OCI-LY1 (cell line): ENCODE data around the gene COA4.

Experiments used
- H2AFZ ChIP-seq: fragments of 200-600 bp; sonication (generic), shearing (Covaris generic); 2 replicates; pipeline ENCODE4 v1.6.0; 2014; ENCODE audit warnings: antibody characterized with exemption, mild to moderate bottlenecking, low read length
- H3F3A ChIP-seq: fragments of 200-600 bp; sonication (generic), shearing (Covaris generic); 2 replicates; pipeline ENCODE4 v1.6.0; 2014; ENCODE audit warnings: mild to moderate bottlenecking, antibody characterized with exemption, low read length, moderate library complexity; ENCODE audit not compliant: insufficient read depth
- H3K27ac ChIP-seq: fragments of 200-600 bp; sonication (generic); 2 replicates; pipeline ENCODE4 v1.5.1; 2014; ENCODE audit warnings: low read length, mixed run types, mild to moderate bottlenecking, low read depth; ENCODE audit not compliant: poor library complexity, severe bottlenecking
- H3K27me3 ChIP-seq: fragments of 200-600 bp; sonication (generic); 2 replicates; pipeline ENCODE4 v1.6.0; 2014; ENCODE audit warnings: antibody characterized with exemption, mild to moderate bottlenecking, low read length, moderate library complexity; ENCODE audit not compliant: insufficient read depth
- H3K36me3 ChIP-seq: fragments of 200-600 bp; sonication (generic); 2 replicates; pipeline ENCODE4 v1.6.1; 2014; ENCODE audit warnings: mild to moderate bottlenecking, antibody characterized with exemption, low read length, moderate library complexity, mixed read lengths; ENCODE audit not compliant: insufficient read depth
- H3K4me1 ChIP-seq: fragments of 200-600 bp; sonication (generic); 2 replicates; pipeline ENCODE4 v1.5.1; 2014; ENCODE audit warnings: mild to moderate bottlenecking, low read length, moderate library complexity; ENCODE audit not compliant: insufficient read depth, severe bottlenecking
- H3K4me2 ChIP-seq: fragments of 200-600 bp; sonication (generic), shearing (Covaris generic); 2 replicates; pipeline ENCODE4 v1.6.1; 2014; ENCODE audit warnings: low read length
- H3K4me3 ChIP-seq: fragments of 200-600 bp; sonication (generic); 2 replicates; pipeline ENCODE4 v1.5.1; 2014; ENCODE audit warnings: low read length, low read depth, mild to moderate bottlenecking, mixed read lengths; ENCODE audit not compliant: poor library complexity, severe bottlenecking
- H3K79me2 ChIP-seq: fragments of 200-600 bp; shearing (Covaris generic); 2 replicates; pipeline ENCODE4 v1.6.1; 2016; ENCODE audit warnings: mixed run types, low read length, mixed read lengths; ENCODE audit not compliant: insufficient read depth
- H3K9ac ChIP-seq: fragments of 200-600 bp; sonication (generic), shearing (Covaris generic); 2 replicates; pipeline ENCODE4 v1.6.1; 2014; ENCODE audit warnings: mild to moderate bottlenecking, low read length, mixed read lengths
- H3K9me2 ChIP-seq: fragments of 200-600 bp; sonication (generic), shearing (Covaris generic); 2 replicates; pipeline ENCODE4 v1.6.1; 2014; ENCODE audit warnings: low read depth, mild to moderate bottlenecking, low read length, mixed read lengths
- H3K9me3 ChIP-seq: fragments of 200-600 bp; shearing (Covaris generic); 2 replicates; pipeline ENCODE4 v1.6.1; 2014; ENCODE audit warnings: low read length, mixed read lengths
- H4K20me1 ChIP-seq: fragments of 200-600 bp; sonication (generic), shearing (Covaris generic); 2 replicates; pipeline ENCODE4 v1.6.0; 2016; ENCODE audit warnings: mild to moderate bottlenecking, low read length; ENCODE audit not compliant: insufficient read depth
- CTCF ChIP-seq: fragments of 200-600 bp; sonication (generic), shearing (Covaris generic); IDR thresholded peaks from 2 replicates; pipeline ENCODE4 v1.5.1; 2017; ENCODE audit warnings: mild to moderate bottlenecking, antibody characterized with exemption, low read length, moderate library complexity, mixed read lengths
- EZH2 ChIP-seq: fragments of 200-600 bp; sonication (generic), shearing (Covaris generic); IDR thresholded peaks from 2 replicates; pipeline ENCODE4 v1.8.0; 2017; ENCODE audit warnings: borderline replicate concordance, mixed run types, mild to moderate bottlenecking, antibody characterized with exemption, low read length, moderate library complexity, mixed read lengths

Gene COA4

GRCh38 chr11:73914284-73914683 is 37.6 kb upstream of the COA4 start:
- Histone ChIP-seq H3K36me3 (peaks cover 22% of the 10 kb centered on the region), H3K4me1 (no peaks in the 10 kb centered on the region), H3K9me2 (no peaks in the 10 kb centered on the region), H3K4me2 (no peak overlapping the region), H3K79me2 (no peaks in the 10 kb centered on the region), H3K27ac (no peak overlapping the region), H3K9ac (no peak overlapping the region), H3F3A (no peaks in the 10 kb centered on the region), H2AFZ (no peak overlapping the region), H4K20me1 (no peaks in the 10 kb centered on the region), H3K27me3 (no peaks in the 10 kb centered on the region), H3K4me3 (no peak overlapping the region), H3K9me3 (no peaks in the 10 kb centered on the region)
- TF ChIP-seq CTCF (no peak), EZH2 (no peak)

DNA sequence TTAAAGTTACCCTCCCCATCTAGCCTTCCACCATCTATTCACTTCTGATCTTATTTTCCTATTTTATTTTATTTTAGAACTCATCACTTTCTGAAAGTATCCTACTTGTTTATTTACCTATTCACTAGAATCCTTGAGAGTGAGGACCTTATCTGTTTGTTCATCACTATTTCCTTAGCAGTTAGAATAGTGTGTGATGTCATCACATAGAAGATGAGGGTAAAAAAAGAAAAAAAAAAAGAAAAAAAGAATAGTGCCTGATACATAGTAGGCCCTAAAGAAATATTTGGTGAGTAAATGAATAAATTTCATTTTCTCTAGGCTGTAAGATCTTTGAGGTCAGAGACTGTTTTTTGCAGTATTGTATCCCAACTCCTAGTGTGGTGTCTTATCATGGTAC is 36.8 kb upstream of the COA4 start:
- no peaks in the 10 kb centered on the region for H3K9me3 ChIP-seq
- H2AFZ ChIP-seq: no peak overlapping the region
- no peaks in the 10 kb centered on the region for H4K20me1 ChIP-seq
- TF ChIP-seq EZH2 (no peak), CTCF (no peak)
- H3F3A ChIP-seq: no peaks in the 10 kb centered on the region
- no peaks in the 10 kb centered on the region for H3K9me2 ChIP-seq
- no peak overlapping the region for H3K9ac ChIP-seq
- H3K4me1 ChIP-seq: no peaks in the 10 kb centered on the region
- H3K4me2 ChIP-seq: no peak overlapping the region
- peaks cover 14% of the 10 kb centered on the region for H3K36me3 ChIP-seq
- H3K27ac ChIP-seq: no peak overlapping the region
- no peaks in the 10 kb centered on the region for H3K79me2 ChIP-seq
- H3K27me3 ChIP-seq: no peaks in the 10 kb centered on the region
- H3K4me3 ChIP-seq: no peak overlapping the region

DNA sequence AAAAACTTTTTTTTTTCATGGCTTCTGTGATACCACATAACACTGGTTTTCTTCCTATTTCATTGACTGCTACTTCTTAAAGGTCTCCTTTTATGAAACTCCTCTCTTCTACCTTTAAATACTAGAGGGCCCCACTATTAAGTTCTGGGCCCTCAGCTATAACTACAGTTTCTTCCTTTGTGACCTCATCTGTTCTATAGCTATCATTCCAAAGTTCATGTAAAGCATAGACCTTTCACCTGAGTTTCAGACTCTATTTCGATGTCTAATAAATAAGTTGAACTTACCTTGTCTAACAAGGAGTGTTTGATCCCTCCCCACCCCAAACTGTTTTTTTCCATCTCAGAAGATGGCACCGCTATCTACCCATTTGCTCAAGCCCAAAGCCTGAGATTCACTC is 35.4 kb upstream of the COA4 start:
- TF ChIP-seq CTCF: no peak
- TF ChIP-seq EZH2: no peak
- H3K27me3 ChIP-seq: no peaks in the 10 kb centered on the region
- no peaks in the 10 kb centered on the region for H3F3A ChIP-seq
- no peaks in the 10 kb centered on the region for H3K9me3 ChIP-seq
- H3K4me1 ChIP-seq: no peaks in the 10 kb centered on the region
- H4K20me1 ChIP-seq: no peaks in the 10 kb centered on the region
- H3K79me2 ChIP-seq: no peaks in the 10 kb centered on the region
- no peak overlapping the region for H3K4me3 ChIP-seq
- no peak overlapping the region for H3K4me2 ChIP-seq
- peaks cover 14% of the 10 kb centered on the region for H3K36me3 ChIP-seq
- H3K9me2 ChIP-seq: no peaks in the 10 kb centered on the region
- no peak overlapping the region for H3K9ac ChIP-seq
- H3K27ac ChIP-seq: no peak overlapping the region
- H2AFZ ChIP-seq: no peak overlapping the region
